ENCODE results near the gene MOSPD3.

DNA sequence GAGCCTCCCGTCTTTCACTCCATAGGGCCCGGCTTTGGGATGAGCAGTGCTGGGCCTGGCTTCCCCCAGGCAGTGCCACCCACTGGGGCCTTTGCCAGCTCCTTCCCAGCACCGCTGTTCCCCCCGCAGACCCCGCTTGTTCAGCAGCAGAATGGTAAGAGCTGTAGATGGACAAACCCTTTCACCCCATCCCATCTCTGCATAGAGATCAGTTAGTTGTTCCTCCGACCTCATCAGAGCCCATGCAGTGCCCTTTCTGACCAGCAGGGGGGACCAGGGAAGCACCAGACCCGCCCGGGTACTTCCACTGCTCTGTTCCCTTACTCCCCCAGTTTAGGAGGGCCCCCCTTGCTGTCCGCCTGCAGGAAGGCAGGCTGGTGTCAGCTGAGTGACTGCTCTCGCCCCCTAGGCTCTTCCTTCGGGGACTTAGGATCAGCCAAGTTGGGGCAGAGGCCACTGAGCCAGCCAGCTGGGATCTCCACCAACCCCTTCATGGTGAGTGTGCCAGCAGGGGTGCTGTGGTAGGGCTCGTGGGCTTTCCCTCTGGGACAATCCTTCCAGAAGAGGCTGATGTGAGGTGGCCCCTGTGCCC, 48.4 kb upstream of the MOSPD3 start:
- no peak for TF ChIP-seq GATA2 (IDR thresholded peaks at IDR 0.05; ENCODE audit: low read depth, low read length)
- no peak for TF ChIP-seq GATA3 (IDR thresholded peaks at IDR 0.05; ENCODE audit: low read depth, low read length)

Data from SH-SY5Y (cell line).